IMR-90 (cell line): ENCODE data around the gene RBKS. TPM values are rescaled to one million over a fixed set of nuclear protein-coding genes. Genes with fewer than 3 reads are reported as not detected.

Experiments used
- ATAC-seq: fragments of 200-7000 bp; cut with Tn5 transposase; 2 replicates; pipeline ENCODE4 v1.9.1; 2020; ENCODE audit warnings: low read depth, mild to moderate bottlenecking, moderate library complexity
- BruUV-seq: library from RNA; stranded (reverse); fragments of 400-500 nt; replicated peaks from 2 replicates; lab custom pipeline; 2021; lab: Mats Ljungman, UMichigan
- CTCF ChIA-PET: fragments of 300-600 bp; formaldehyde crosslinking; extraction: SDS; loops from one replicate; lab custom pipeline; 2021; ENCODE audit warnings: antibody characterized with exemption; lab: Yijun Ruan, JAX
- POLR2A ChIA-PET: fragments of 300-600 bp; sonication (Branson Sonifier 250); formaldehyde crosslinking; loops from one replicate; lab custom pipeline; 2022; ENCODE audit warnings: antibody characterized with exemption; ENCODE audit not compliant: unreplicated experiment; lab: Charles Lee
- DNase-seq: peaks from one replicate; pipeline ENCODE4 v3.0.0; 2013
- H2AFZ ChIP-seq: replicated peaks from 2 replicates; pipeline ENCODE3; 2013; ENCODE audit warnings: low read length, mild to moderate bottlenecking; ENCODE audit not compliant: poor library complexity
- H2AK5ac ChIP-seq: 2 replicates; pipeline ENCODE4 v1.6.1; 2013; ENCODE audit warnings: low read depth, low read length, inconsistent platforms
- H2AK9ac ChIP-seq: replicated peaks from 2 replicates; pipeline ENCODE3; 2013; ENCODE audit warnings: mild to moderate bottlenecking, low read depth, low read length, moderate library complexity; ENCODE audit not compliant: poor library complexity
- H2BK120ac ChIP-seq: 2 replicates; pipeline ENCODE4 v1.6.1; 2013; ENCODE audit warnings: low read depth, low read length, inconsistent platforms
- H2BK15ac ChIP-seq: 3 replicates; pipeline ENCODE4 v1.6.1; 2013; ENCODE audit warnings: low read depth, low read length, inconsistent platforms
- H2BK20ac ChIP-seq: 2 replicates; pipeline ENCODE4 v1.6.1; 2013; ENCODE audit warnings: low read depth, mild to moderate bottlenecking, inconsistent platforms, low read length, moderate library complexity
- H2BK5ac ChIP-seq: 2 replicates; pipeline ENCODE4 v1.6.1; 2013; ENCODE audit warnings: mild to moderate bottlenecking, low read depth, low read length, inconsistent platforms; ENCODE audit not compliant: poor library complexity, severe bottlenecking
- H3K14ac ChIP-seq: replicated peaks from 2 replicates; pipeline ENCODE4 v1.6.1; 2013; ENCODE audit warnings: low read depth, low read length, inconsistent platforms
- H3K18ac ChIP-seq: 2 replicates; pipeline ENCODE4 v1.6.1; 2013; ENCODE audit warnings: low read depth, low read length, control low read depth
- H3K23ac ChIP-seq: 2 replicates; pipeline ENCODE4 v1.6.1; 2013; ENCODE audit warnings: low read depth, low read length, inconsistent platforms
- H3K27ac ChIP-seq: 2 replicates; pipeline ENCODE4 v1.5.1; 2013; ENCODE audit warnings: mild to moderate bottlenecking, control low read depth, low read length; ENCODE audit not compliant: insufficient read depth
- H3K27me3 ChIP-seq: 2 replicates; pipeline ENCODE4 v1.6.1; 2013; ENCODE audit warnings: low read length; ENCODE audit not compliant: control insufficient read depth, insufficient read depth
- H3K36me3 ChIP-seq: 2 replicates; pipeline ENCODE4 v1.6.1; 2013; ENCODE audit warnings: low read length, mixed read lengths; ENCODE audit not compliant: control insufficient read depth, insufficient read depth
- H3K4ac ChIP-seq: 2 replicates; pipeline ENCODE4 v1.6.1; 2013; ENCODE audit warnings: low read depth, low read length, inconsistent platforms
- H3K4me1 ChIP-seq: 2 replicates; pipeline ENCODE4 v1.6.1; 2013; ENCODE audit warnings: low read length, mixed read lengths; ENCODE audit not compliant: control insufficient read depth, insufficient read depth
- H3K4me2 ChIP-seq: 2 replicates; pipeline ENCODE4 v1.6.1; 2013; ENCODE audit warnings: low read depth, mild to moderate bottlenecking, control low read depth, low read length, moderate library complexity
- H3K4me3 ChIP-seq: 2 replicates; pipeline ENCODE4 v1.5.1; 2013; ENCODE audit warnings: low read depth, mild to moderate bottlenecking, control low read depth, low read length, moderate library complexity; ENCODE audit not compliant: insufficient read depth
- H3K56ac ChIP-seq: 2 replicates; pipeline ENCODE4 v1.6.1; 2013; ENCODE audit warnings: low read length, inconsistent platforms; ENCODE audit not compliant: insufficient read depth; ENCODE audit errors: extremely low read depth
- H3K79me1 ChIP-seq, 2 experiments: 2 replicates each; pipeline ENCODE4 v1.6.1; 2013; ENCODE audit warnings: low read length in 2 of 2, inconsistent platforms in 1 of 2, low read depth in 1 of 2
- H3K9ac ChIP-seq: 2 replicates; pipeline ENCODE4 v1.6.1; 2013; ENCODE audit warnings: low read depth, low read length, control low read depth
- H3K9me1 ChIP-seq: 2 replicates; pipeline ENCODE4 v1.6.1; 2013; ENCODE audit warnings: low read length, inconsistent platforms; ENCODE audit not compliant: insufficient read depth
- H3K9me3 ChIP-seq: 2 replicates; pipeline ENCODE4 v1.6.1; 2013; ENCODE audit warnings: low read length; ENCODE audit not compliant: control insufficient read depth, insufficient read depth
- H4K20me1 ChIP-seq: 2 replicates; pipeline ENCODE4 v1.6.1; 2013; ENCODE audit warnings: low read length, inconsistent platforms; ENCODE audit not compliant: insufficient read depth
- H4K5ac ChIP-seq: 2 replicates; pipeline ENCODE4 v1.6.1; 2013; ENCODE audit warnings: mild to moderate bottlenecking, low read depth, low read length, control low read depth
- H4K8ac ChIP-seq, 2 experiments: 2 replicates each; pipeline ENCODE4 v1.6.1; 2013; ENCODE audit warnings: low read depth in 2 of 2, low read length in 2 of 2, control low read depth in 1 of 2, inconsistent platforms in 1 of 2
- H4K91ac ChIP-seq: 2 replicates; pipeline ENCODE4 v1.6.1; 2013; ENCODE audit warnings: low read depth, low read length, inconsistent platforms; ENCODE audit not compliant: insufficient read depth
- BHLHE40 ChIP-seq: fragments of 150-350 bp; IDR thresholded peaks from 2 replicates; pipeline ENCODE4 v1.6.1; 2016; ENCODE audit warnings: mild to moderate bottlenecking, low read depth, low read length
- FOS ChIP-seq: fragments of 150-350 bp; IDR thresholded peaks from 2 replicates; pipeline ENCODE4 v1.6.1; 2016; ENCODE audit warnings: low read depth, low read length
- MAFK ChIP-seq: IDR thresholded peaks from 2 replicates; pipeline ENCODE4 v1.6.1; 2012; ENCODE audit warnings: low read depth, low read length, improper control_type of control experiment
- MAZ ChIP-seq: IDR thresholded peaks from 2 replicates; pipeline ENCODE4 v1.6.1; 2012; ENCODE audit warnings: low read depth, mild to moderate bottlenecking, low read length, improper control_type of control experiment, moderate library complexity, borderline replicate concordance
- NFE2L2 ChIP-seq: fragments of 150-350 bp; IDR thresholded peaks from 2 replicates; pipeline ENCODE4 v1.6.1; 2016; ENCODE audit warnings: low read depth, mild to moderate bottlenecking, low read length
- RCOR1 ChIP-seq: IDR thresholded peaks from 2 replicates; pipeline ENCODE4 v1.6.1; 2012; ENCODE audit warnings: mild to moderate bottlenecking, low read length, improper control_type of control experiment; ENCODE audit not compliant: insufficient replicate concordance
- RFX5 ChIP-seq: IDR thresholded peaks from 2 replicates; pipeline ENCODE4 v1.8.0; 2012; ENCODE audit warnings: low read depth, mild to moderate bottlenecking, low read length, moderate library complexity
- SMC3 ChIP-seq: fragments of 150-350 bp; IDR thresholded peaks from 2 replicates; pipeline ENCODE4 v1.6.1; 2016; ENCODE audit warnings: low read depth, mild to moderate bottlenecking, antibody characterized with exemption, low read length, moderate library complexity
- WGBS, 2 experiments: methylation state at CpG; one replicate each; pipeline versions ENCODE4 v1.1.5 to v1.1.7; 2013; ENCODE audit warnings: missing lambda C conversion rate in 2 of 2; ENCODE audit not compliant: insufficient read length in 1 of 2; ENCODE audit errors: extremely low coverage in 2 of 2; 5-methylcytosine and 5-hydroxymethylcytosine counted together
- dilution Hi-C: fragments of 300-500 bp; cut with HindIII; formaldehyde crosslinking; loops from one replicate; pipeline ENCODE4 v1.14.3; 2018; ENCODE audit warnings: low sequenced_read_pairs; ENCODE audit not compliant: unreplicated experiment
- in situ Hi-C: fragments of 300-500 bp; cut with MboI; formaldehyde crosslinking; loops from 3 replicates; pipeline ENCODE4 v1.14.3; 2019; ENCODE audit warnings: low sequenced_read_pairs, inconsistent platforms, mixed read lengths
- intact Hi-C: fragments of 100-400 bp; cut with micrococcal nuclease; formaldehyde crosslinking; loops from 2 replicates; pipeline ENCODE4 v1.10.0; 2022
- polyA plus RNA-seq, 3 experiments: library from polyadenylated mRNA; depleted of rRNA; stranded (reverse); fragments of >200 nt; gene quantifications; 2 replicates each; pipeline ENCODE4 v1.2.3, GENCODE V29; 2012; ENCODE audit warnings: low replicate concordance in 1 of 3
- total RNA-seq: library from RNA; depleted of rRNA; stranded (reverse); fragments of >200 nt; gene quantifications from 2 replicates; pipeline ENCODE4 v1.2.3, GENCODE V29; 2012
- TF ChIP-seq, protein P1 (sequence below): conservative IDR thresholded peaks from 2 replicates; pipeline ENCODE4 v1.5.1; 2012; ENCODE audit warnings: mild to moderate bottlenecking, low read depth, low read length, improper control_type of control experiment
- TF ChIP-seq, protein P2 (sequence below): fragments of 150-350 bp; IDR thresholded peaks from 2 replicates; pipeline ENCODE4 v1.6.1; 2016; ENCODE audit warnings: low read depth, mild to moderate bottlenecking, low read length, moderate library complexity, borderline replicate concordance

The RBKS gene
- total and polyA plus RNA-seq, 2 of the 4 experiments (the other 2 are of a cell fraction) = 1.1 to 1.4 TPM

DNA sequence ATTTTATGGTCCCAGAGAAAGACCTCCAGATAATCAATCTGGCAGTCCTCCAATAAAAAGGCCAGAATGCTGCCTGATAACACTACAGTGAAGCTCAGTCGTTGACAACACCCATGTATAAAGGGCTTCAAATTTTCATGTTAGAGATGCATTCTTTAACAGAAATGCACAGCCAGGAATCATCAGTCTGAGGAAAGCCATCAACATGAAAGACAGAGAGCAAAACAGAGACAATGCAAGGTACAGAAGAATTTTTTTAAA is 14.1 kb upstream of the RBKS start:
- H4K5ac ChIP-seq = no peak overlapping the region
- H3K23ac ChIP-seq = no peak overlapping the region
- dilution Hi-C loops = no loop called here
- no peak overlapping the region for H3K27ac ChIP-seq
- no peak overlapping the region for H2AFZ ChIP-seq
- WGBS, 2 experiments = no CpG with 5 or more reads among the region's 1 CpG
- H2BK20ac ChIP-seq = no peak overlapping the region
- no peak for DNase-seq
- H2BK15ac ChIP-seq = no peak overlapping the region
- in situ Hi-C loops = no loop called here
- H3K79me1 ChIP-seq = peaks cover 9 to 18% of the 10 kb centered on the region in 2 experiments; a peak in 3 of 4 replicates
- H3K56ac ChIP-seq = no peak overlapping the region
- no peak overlapping the region for H3K9ac ChIP-seq
- H3K4me3 ChIP-seq = no peak overlapping the region
- no peak for ATAC-seq
- H3K27me3 ChIP-seq = no peaks in the 10 kb centered on the region
- TF ChIP-seq MAZ (no peak), BHLHE40 (no peak), SMC3 (no peak), FOS (no peak), RFX5 (no peak), NFE2L2 (no peak), MAFK (no peak), RCOR1 (no peak)
- TF ChIP-seq, protein P1, sequence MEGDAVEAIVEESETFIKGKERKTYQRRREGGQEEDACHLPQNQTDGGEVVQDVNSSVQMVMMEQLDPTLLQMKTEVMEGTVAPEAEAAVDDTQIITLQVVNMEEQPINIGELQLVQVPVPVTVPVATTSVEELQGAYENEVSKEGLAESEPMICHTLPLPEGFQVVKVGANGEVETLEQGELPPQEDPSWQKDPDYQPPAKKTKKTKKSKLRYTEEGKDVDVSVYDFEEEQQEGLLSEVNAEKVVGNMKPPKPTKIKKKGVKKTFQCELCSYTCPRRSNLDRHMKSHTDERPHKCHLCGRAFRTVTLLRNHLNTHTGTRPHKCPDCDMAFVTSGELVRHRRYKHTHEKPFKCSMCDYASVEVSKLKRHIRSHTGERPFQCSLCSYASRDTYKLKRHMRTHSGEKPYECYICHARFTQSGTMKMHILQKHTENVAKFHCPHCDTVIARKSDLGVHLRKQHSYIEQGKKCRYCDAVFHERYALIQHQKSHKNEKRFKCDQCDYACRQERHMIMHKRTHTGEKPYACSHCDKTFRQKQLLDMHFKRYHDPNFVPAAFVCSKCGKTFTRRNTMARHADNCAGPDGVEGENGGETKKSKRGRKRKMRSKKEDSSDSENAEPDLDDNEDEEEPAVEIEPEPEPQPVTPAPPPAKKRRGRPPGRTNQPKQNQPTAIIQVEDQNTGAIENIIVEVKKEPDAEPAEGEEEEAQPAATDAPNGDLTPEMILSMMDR = no peak
- TF ChIP-seq, protein P2, sequence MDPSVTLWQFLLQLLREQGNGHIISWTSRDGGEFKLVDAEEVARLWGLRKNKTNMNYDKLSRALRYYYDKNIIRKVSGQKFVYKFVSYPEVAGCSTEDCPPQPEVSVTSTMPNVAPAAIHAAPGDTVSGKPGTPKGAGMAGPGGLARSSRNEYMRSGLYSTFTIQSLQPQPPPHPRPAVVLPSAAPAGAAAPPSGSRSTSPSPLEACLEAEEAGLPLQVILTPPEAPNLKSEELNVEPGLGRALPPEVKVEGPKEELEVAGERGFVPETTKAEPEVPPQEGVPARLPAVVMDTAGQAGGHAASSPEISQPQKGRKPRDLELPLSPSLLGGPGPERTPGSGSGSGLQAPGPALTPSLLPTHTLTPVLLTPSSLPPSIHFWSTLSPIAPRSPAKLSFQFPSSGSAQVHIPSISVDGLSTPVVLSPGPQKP = no peak
- H3K4me2 ChIP-seq = no peak overlapping the region
- H3K9me1 ChIP-seq = peaks cover 3% of the 10 kb centered on the region
- H3K14ac ChIP-seq = no peak overlapping the region
- no peak overlapping the region for H3K18ac ChIP-seq
- H3K4ac ChIP-seq = no peak overlapping the region
- CTCF ChIA-PET = no interaction called here
- H2AK9ac ChIP-seq = no peak overlapping the region
- no TSS peak for BruUV-seq
- peaks cover 4% of the 10 kb centered on the region; the same call in 1 of the 2 replicates for H3K4me1 ChIP-seq
- H2BK120ac ChIP-seq = no peak overlapping the region
- H2AK5ac ChIP-seq = no peak overlapping the region
- H4K91ac ChIP-seq = no peak overlapping the region
- H2BK5ac ChIP-seq = no peak overlapping the region
- POLR2A ChIA-PET = no interaction called here
- intact Hi-C loops = loop anchor here (5.0 kb wide), 1 partner anchor 33 kb away; no protein-coding TSS in a partner anchor
- H4K8ac ChIP-seq = no peak overlapping the region
- H3K9me3 ChIP-seq = no peaks in the 10 kb centered on the region
- no peaks in the 10 kb centered on the region for H3K36me3 ChIP-seq
- H4K20me1 ChIP-seq = no peaks in the 10 kb centered on the region
